ENCODE data around the gene TACC3. TPM values are rescaled to one million over a fixed set of nuclear protein-coding genes. Genes with fewer than 3 reads are reported as not detected.

The TACC3 gene
- total RNA-seq, 1 donor from 2014 or later, result 15.9 TPM

DNA sequence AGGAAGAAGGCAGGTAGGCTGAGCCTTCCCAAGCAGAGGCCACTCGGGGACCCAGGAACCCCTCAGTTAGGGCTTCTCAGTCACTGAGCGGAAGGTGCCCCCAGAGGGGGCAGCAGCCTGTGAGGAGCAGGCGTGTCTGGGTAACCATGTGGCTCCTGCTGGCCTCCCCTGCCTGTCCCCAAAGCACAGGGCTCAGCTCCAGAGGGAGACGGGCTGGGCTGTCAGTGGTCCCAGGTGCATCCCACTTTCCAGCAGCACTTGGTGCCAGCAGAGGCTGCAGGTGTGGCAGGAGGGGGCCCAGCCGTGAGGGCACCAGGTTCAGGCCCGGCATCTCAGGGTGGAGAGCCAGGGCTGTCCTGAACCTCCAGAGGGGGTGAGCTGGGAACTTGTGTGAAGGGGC lies 22.7 kb downstream of the TACC3 start:
- no peak for DNase-seq (ENCODE audit: low spot score)
- Mint-ChIP-seq H3K4me3 (ENCODE audit: unreplicated experiment) (no peak overlapping the region), H3K9me3 (ENCODE audit: low read depth) (no peaks in the 10 kb centered on the region), H3K27me3 (ENCODE audit: low read depth) (no peaks in the 10 kb centered on the region), H3K36me3 (ENCODE audit: low read depth) (peaks cover 6% of the 10 kb centered on the region), H3K4me1 (ENCODE audit: low read depth) (no peaks in the 10 kb centered on the region), H3K27ac (ENCODE audit: unreplicated experiment) (peak overlapping the region; percentile 5)
- TF ChIP-seq, protein P1, sequence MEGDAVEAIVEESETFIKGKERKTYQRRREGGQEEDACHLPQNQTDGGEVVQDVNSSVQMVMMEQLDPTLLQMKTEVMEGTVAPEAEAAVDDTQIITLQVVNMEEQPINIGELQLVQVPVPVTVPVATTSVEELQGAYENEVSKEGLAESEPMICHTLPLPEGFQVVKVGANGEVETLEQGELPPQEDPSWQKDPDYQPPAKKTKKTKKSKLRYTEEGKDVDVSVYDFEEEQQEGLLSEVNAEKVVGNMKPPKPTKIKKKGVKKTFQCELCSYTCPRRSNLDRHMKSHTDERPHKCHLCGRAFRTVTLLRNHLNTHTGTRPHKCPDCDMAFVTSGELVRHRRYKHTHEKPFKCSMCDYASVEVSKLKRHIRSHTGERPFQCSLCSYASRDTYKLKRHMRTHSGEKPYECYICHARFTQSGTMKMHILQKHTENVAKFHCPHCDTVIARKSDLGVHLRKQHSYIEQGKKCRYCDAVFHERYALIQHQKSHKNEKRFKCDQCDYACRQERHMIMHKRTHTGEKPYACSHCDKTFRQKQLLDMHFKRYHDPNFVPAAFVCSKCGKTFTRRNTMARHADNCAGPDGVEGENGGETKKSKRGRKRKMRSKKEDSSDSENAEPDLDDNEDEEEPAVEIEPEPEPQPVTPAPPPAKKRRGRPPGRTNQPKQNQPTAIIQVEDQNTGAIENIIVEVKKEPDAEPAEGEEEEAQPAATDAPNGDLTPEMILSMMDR (IDR thresholded peaks at IDR 0.05), result no peak

DNA sequence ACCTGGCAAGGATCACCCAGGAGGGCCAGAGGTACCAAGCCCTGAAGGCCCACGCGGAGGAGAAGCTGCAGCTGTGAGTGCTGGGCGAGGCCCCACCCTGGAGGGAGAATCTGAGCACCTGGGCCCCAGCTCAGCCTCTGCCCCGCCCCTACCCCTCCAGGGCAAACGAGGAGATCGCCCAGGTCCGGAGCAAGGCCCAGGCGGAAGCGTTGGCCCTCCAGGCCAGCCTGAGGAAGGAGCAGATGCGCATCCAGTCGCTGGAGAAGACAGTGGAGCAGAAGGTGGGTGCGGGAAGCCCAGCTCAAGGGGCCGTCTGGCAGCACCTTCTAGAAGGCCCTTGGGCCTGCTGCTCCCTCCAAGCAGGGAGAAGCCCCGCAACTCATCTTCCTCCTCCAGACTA lies 23.2 kb downstream of the TACC3 start:
- DNase-seq (ENCODE audit: low spot score), result no peak
- H3K27ac Mint-ChIP-seq (ENCODE audit: unreplicated experiment), result no peak overlapping the region
- TF ChIP-seq, protein P1 (IDR thresholded peaks at IDR 0.05), result no peak
- no peaks in the 10 kb centered on the region for H3K4me1 Mint-ChIP-seq (ENCODE audit: low read depth)
- H3K27me3 Mint-ChIP-seq (ENCODE audit: low read depth), result no peaks in the 10 kb centered on the region
- no peaks in the 10 kb centered on the region for H3K9me3 Mint-ChIP-seq (ENCODE audit: low read depth)
- no peak overlapping the region for H3K4me3 Mint-ChIP-seq (ENCODE audit: unreplicated experiment)
- peaks cover 5% of the 10 kb centered on the region for H3K36me3 Mint-ChIP-seq (ENCODE audit: low read depth)

DNA sequence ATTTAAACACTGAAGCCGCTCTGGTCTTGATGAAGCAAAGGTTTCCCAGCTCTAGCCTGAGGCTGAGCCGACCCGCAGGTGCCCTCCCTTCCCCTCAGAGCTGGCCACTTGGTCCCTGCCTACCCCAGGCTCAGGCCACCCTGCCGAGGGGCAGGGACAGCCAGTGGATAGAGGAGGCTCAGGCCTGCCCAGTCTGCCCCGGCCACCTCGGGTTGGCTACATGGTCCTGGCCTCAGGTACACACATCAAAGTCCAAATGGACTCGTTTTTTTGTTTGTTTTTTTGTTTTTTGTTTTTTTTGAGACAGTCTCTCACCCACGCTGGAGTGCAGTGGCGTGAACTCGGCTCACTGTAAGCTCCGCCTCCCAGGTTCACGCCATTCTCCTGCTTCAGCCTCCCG lies 23.8 kb downstream of the TACC3 start:
- no peaks in the 10 kb centered on the region for H3K4me1 Mint-ChIP-seq (ENCODE audit: low read depth)

DNA sequence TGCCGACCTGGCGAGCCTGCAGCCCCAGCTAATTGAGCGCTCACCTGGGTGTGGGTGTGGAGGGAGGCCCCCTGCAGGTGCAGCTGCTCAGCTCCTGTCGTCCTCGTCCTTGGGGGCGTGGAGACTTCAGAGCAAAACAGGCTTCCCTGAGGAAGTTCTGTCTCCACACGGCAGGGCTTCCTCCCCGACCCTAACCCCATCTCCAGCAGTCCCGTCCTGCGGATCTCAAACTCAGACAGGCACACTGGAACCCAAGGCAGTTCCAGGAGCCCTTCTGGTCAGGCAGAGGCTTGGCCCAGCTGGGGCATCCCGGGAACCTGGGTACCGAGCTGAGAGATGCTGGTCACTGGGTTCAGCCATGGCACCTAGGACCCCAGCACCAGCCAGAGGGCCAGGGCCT lies 24.4 kb downstream of the TACC3 start:
- H3K36me3 Mint-ChIP-seq (ENCODE audit: low read depth), result peaks cover 3% of the 10 kb centered on the region
- TF ChIP-seq, protein P1 (IDR thresholded peaks at IDR 0.05), result no peak

More for the DNA sequence above, 23.8 kb downstream of the TACC3 start:
- no peak overlapping the region for H3K4me3 Mint-ChIP-seq (ENCODE audit: unreplicated experiment)
- DNase-seq (ENCODE audit: low spot score), result no peak
- H3K27me3 Mint-ChIP-seq (ENCODE audit: low read depth), result no peaks in the 10 kb centered on the region
- H3K36me3 Mint-ChIP-seq (ENCODE audit: low read depth), result peaks cover 5% of the 10 kb centered on the region
- TF ChIP-seq, protein P1 (IDR thresholded peaks at IDR 0.05), result no peak
- H3K27ac Mint-ChIP-seq (ENCODE audit: unreplicated experiment), result no peak overlapping the region
- H3K9me3 Mint-ChIP-seq (ENCODE audit: low read depth), result no peaks in the 10 kb centered on the region

DNA sequence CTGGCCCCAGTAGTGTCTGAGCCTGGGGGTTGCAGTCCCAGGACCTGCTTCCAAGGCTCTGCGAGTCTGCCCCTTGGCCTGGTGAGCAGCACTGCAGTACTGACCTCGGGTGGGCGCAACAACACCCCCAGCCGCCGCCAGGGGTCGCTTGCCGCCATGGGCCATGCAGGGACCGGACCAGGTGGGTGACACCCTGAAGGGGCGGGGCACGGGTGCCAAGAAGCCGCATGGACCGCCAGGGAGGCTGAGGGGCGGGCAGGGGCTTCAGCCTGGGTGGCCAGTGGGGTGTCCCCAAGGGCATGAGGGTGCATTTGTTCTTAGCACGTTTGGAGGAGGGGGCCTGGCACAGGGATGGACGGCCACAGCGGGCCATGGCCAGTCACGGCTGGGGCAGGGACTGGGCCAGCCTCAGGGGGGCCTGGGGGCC lies 25.0 kb downstream of the TACC3 start:
- no peaks in the 10 kb centered on the region for H3K9me3 Mint-ChIP-seq (ENCODE audit: low read depth)
- no peak overlapping the region for H3K27ac Mint-ChIP-seq (ENCODE audit: unreplicated experiment)
- H3K4me3 Mint-ChIP-seq (ENCODE audit: unreplicated experiment), result no peak overlapping the region
- no peaks in the 10 kb centered on the region for H3K4me1 Mint-ChIP-seq (ENCODE audit: low read depth)
- H3K36me3 Mint-ChIP-seq (ENCODE audit: low read depth), result peaks cover 1% of the 10 kb centered on the region
- DNase-seq (ENCODE audit: low spot score), result no peak
- TF ChIP-seq, protein P1 (IDR thresholded peaks at IDR 0.05), result peak; percentile 92
- H3K27me3 Mint-ChIP-seq (ENCODE audit: low read depth), result no peaks in the 10 kb centered on the region

More for the DNA sequence above, 24.4 kb downstream of the TACC3 start:
- H3K4me3 Mint-ChIP-seq (ENCODE audit: unreplicated experiment), result no peak overlapping the region
- DNase-seq (ENCODE audit: low spot score), result no peak
- H3K4me1 Mint-ChIP-seq (ENCODE audit: low read depth), result no peaks in the 10 kb centered on the region
- no peaks in the 10 kb centered on the region for H3K27me3 Mint-ChIP-seq (ENCODE audit: low read depth)
- no peaks in the 10 kb centered on the region for H3K9me3 Mint-ChIP-seq (ENCODE audit: low read depth)
- H3K27ac Mint-ChIP-seq (ENCODE audit: unreplicated experiment), result no peak overlapping the region
